H9 (cell line): Measurements from ENCODE around the gene EIF6. TPM values are rescaled to one million over a fixed set of nuclear protein-coding genes. Genes with fewer than 3 reads are reported as not detected.
A peak's percentile ranks its signal among the peaks of the same experiment; 100 is the strongest.

Experiments
- DNase-seq: peaks from one replicate; pipeline ENCODE4 v3.0.0-alpha.2; 2017
- H2AFZ ChIP-seq: one replicate; pipeline ENCODE4 v1.6.1; 2013; ENCODE audit warnings: mild to moderate bottlenecking, low read length, control low read depth, moderate library complexity
- H2AK5ac ChIP-seq: 2 replicates; pipeline ENCODE4 v1.6.1; 2013; ENCODE audit warnings: low read length, control low read depth, mixed read lengths; ENCODE audit not compliant: insufficient read length
- H2BK120ac ChIP-seq: one replicate; pipeline ENCODE4 v1.6.1; 2013; ENCODE audit warnings: low read depth, mild to moderate bottlenecking, low read length, control low read depth, inconsistent platforms; ENCODE audit not compliant: poor library complexity, severe bottlenecking
- H2BK12ac ChIP-seq: 2 replicates; pipeline ENCODE4 v1.6.1; 2013; ENCODE audit warnings: low read length, control low read depth, mixed read lengths, low read depth; ENCODE audit not compliant: insufficient read length
- H2BK15ac ChIP-seq: 2 replicates; pipeline ENCODE4 v1.6.1; 2013; ENCODE audit warnings: low read depth, low read length, control low read depth
- H2BK20ac ChIP-seq: one replicate; pipeline ENCODE4 v1.6.1; 2013; ENCODE audit warnings: low read depth, mild to moderate bottlenecking, low read length, control low read depth, inconsistent platforms; ENCODE audit not compliant: poor library complexity, severe bottlenecking
- H2BK5ac ChIP-seq: 2 replicates; pipeline ENCODE4 v1.6.1; 2013; ENCODE audit warnings: low read length, control low read depth, mixed read lengths; ENCODE audit not compliant: insufficient read length
- H3K14ac ChIP-seq: 2 replicates; pipeline ENCODE4 v1.6.1; 2013; ENCODE audit warnings: low read length, control low read depth; ENCODE audit not compliant: insufficient read depth
- H3K18ac ChIP-seq: 2 replicates; pipeline ENCODE4 v1.6.1; 2013; ENCODE audit warnings: low read depth, mild to moderate bottlenecking, mixed read lengths, low read length, control low read depth; ENCODE audit not compliant: insufficient read length
- H3K23ac ChIP-seq: 2 replicates; pipeline ENCODE4 v1.6.1; 2013; ENCODE audit warnings: low read length, control low read depth, mixed read lengths, low read depth; ENCODE audit not compliant: insufficient read length
- H3K23me2 ChIP-seq: 2 replicates; pipeline ENCODE4 v1.6.1; 2013; ENCODE audit warnings: low read depth, mild to moderate bottlenecking, mixed read lengths, low read length, control low read depth; ENCODE audit not compliant: insufficient read length, poor library complexity, severe bottlenecking
- H3K27ac ChIP-seq: 2 replicates; pipeline ENCODE4 v1.5.1; 2013; ENCODE audit warnings: low read length, control low read depth, mixed read lengths, low read depth; ENCODE audit not compliant: insufficient read length
- H3K27me3 ChIP-seq: 2 replicates; pipeline ENCODE4 v1.6.1; 2013; ENCODE audit warnings: low read length, control low read depth, inconsistent platforms; ENCODE audit not compliant: insufficient read depth
- H3K4ac ChIP-seq: 2 replicates; pipeline ENCODE4 v1.6.1; 2013; ENCODE audit warnings: low read depth, mild to moderate bottlenecking, control low read depth, inconsistent platforms, low read length, moderate library complexity
- H3K4me1 ChIP-seq: 2 replicates; pipeline ENCODE4 v1.6.1; 2013; ENCODE audit warnings: low read length, control low read depth, inconsistent platforms; ENCODE audit not compliant: insufficient read depth
- H3K4me2 ChIP-seq: 2 replicates; pipeline ENCODE4 v1.6.1; 2013; ENCODE audit warnings: low read length, control low read depth, mixed read lengths; ENCODE audit not compliant: insufficient read length, insufficient read depth
- H3K56ac ChIP-seq: 2 replicates; pipeline ENCODE4 v1.6.1; 2013; ENCODE audit warnings: low read depth, mild to moderate bottlenecking, mixed read lengths, low read length, control low read depth; ENCODE audit not compliant: insufficient read length
- H3K79me1 ChIP-seq: 2 replicates; pipeline ENCODE4 v1.6.1; 2013; ENCODE audit warnings: low read depth, mild to moderate bottlenecking, moderate library complexity, low read length, control low read depth, inconsistent platforms; ENCODE audit not compliant: insufficient read depth, poor library complexity, severe bottlenecking
- H3K79me2 ChIP-seq: 2 replicates; pipeline ENCODE4 v1.6.1; 2013; ENCODE audit warnings: low read length, control low read depth, inconsistent platforms; ENCODE audit not compliant: insufficient read depth
- H3K9ac ChIP-seq: 2 replicates; pipeline ENCODE4 v1.6.1; 2013; ENCODE audit warnings: low read length, control low read depth, mixed read lengths; ENCODE audit not compliant: insufficient read length; ENCODE audit errors: extremely low read depth
- H3K9me3 ChIP-seq: one replicate; pipeline ENCODE4 v1.6.1; 2013; ENCODE audit warnings: low read depth, low read length, inconsistent platforms; ENCODE audit not compliant: control insufficient read depth
- H3T11ph ChIP-seq: one replicate; pipeline ENCODE4 v1.6.1; 2013; ENCODE audit warnings: mild to moderate bottlenecking, low read length, control low read depth, inconsistent platforms
- H4K20me1 ChIP-seq: one replicate; pipeline ENCODE4 v1.6.1; 2013; ENCODE audit not compliant: control insufficient read depth, insufficient read length, insufficient read depth
- H4K5ac ChIP-seq: 2 replicates; pipeline ENCODE4 v1.6.1; 2013; ENCODE audit warnings: low read depth, mild to moderate bottlenecking, mixed read lengths, low read length, control low read depth; ENCODE audit not compliant: insufficient read length
- H4K8ac ChIP-seq: replicated peaks from 2 replicates; pipeline ENCODE4 v1.6.1; 2013; ENCODE audit warnings: low read length, control low read depth, mixed read lengths, low read depth; ENCODE audit not compliant: insufficient read length
- H4K91ac ChIP-seq: 2 replicates; pipeline ENCODE4 v1.6.1; 2013; ENCODE audit warnings: low read depth, mild to moderate bottlenecking, moderate library complexity, mixed read lengths, low read length, control low read depth; ENCODE audit not compliant: insufficient read length
- H3K27ac Mint-ChIP-seq, 3 experiments: 2 replicates in 2 of 3; 3 replicates in 1 of 3; pipeline ENCODE4 v1.8.0; 2020 to 2021; ENCODE audit warnings: mixed read lengths in 3 of 3, mild to moderate bottlenecking in 1 of 3, moderate library complexity in 1 of 3
- H3K27me3 Mint-ChIP-seq: 2 replicates; pipeline ENCODE4 v1.8.0; 2021; ENCODE audit warnings: low read depth, mild to moderate bottlenecking, moderate library complexity, mixed read lengths
- H3K36me3 Mint-ChIP-seq, 3 experiments: 2 replicates in 2 of 3; 3 replicates in 1 of 3; pipeline ENCODE4 v1.8.0; 2020 to 2021; ENCODE audit warnings: low read depth in 3 of 3, mixed read lengths in 3 of 3; ENCODE audit not compliant: insufficient read depth in 1 of 3
- H3K4me1 Mint-ChIP-seq, 2 experiments: 2 replicates each; pipeline ENCODE4 v1.8.0; 2020; ENCODE audit warnings: mixed read lengths in 2 of 2
- H3K4me3 Mint-ChIP-seq, 2 experiments: 2 replicates in 1 of 2; 3 replicates in 1 of 2; pipeline ENCODE4 v1.8.0; 2020 to 2021; ENCODE audit warnings: mild to moderate bottlenecking in 2 of 2, mixed read lengths in 2 of 2, moderate library complexity in 1 of 2
- H3K9me3 Mint-ChIP-seq, 2 experiments: 2 replicates in 1 of 2; 3 replicates in 1 of 2; pipeline ENCODE4 v1.8.0; 2020; ENCODE audit warnings: mild to moderate bottlenecking in 2 of 2, mixed read lengths in 2 of 2, moderate library complexity in 1 of 2
- CTCF ChIP-seq: fragments of 200-600 bp; sonication (generic); conservative IDR thresholded peaks from 3 replicates; pipeline ENCODE4 v1.8.0; 2021; ENCODE audit warnings: antibody characterized with exemption, mild to moderate bottlenecking
- WGBS: extraction: QIAGEN DNeasy Blood & Tissue Kit; methylation state at CpG from one replicate; pipeline ENCODE4 v1.1.7; 2013; ENCODE audit warnings: missing lambda C conversion rate, low lambda C conversion rate, mixed read lengths; ENCODE audit not compliant: insufficient read length; ENCODE audit errors: extremely low coverage; 5-methylcytosine and 5-hydroxymethylcytosine counted together
- total RNA-seq: library from RNA; stranded (reverse); gene quantifications from 2 replicates; pipeline ENCODE4 v1.2.1, GENCODE V29; 2021

EIF6 gene
- total RNA-seq, 1 experiment from 2014 or later = 150 TPM

GRCh38 chr20:35254448-35254999, 30.0 kb downstream of the EIF6 start:
- Histone ChIP-seq H3K9me3 (no peaks in the 10 kb centered on the region), H3K4me2 (no peak overlapping the region), H3K79me2 (no peaks in the 10 kb centered on the region), H3K23me2 (no peaks in the 10 kb centered on the region), H4K91ac (no peak overlapping the region), H3K4me1 (no peaks in the 10 kb centered on the region; the same call in 1 of the 2 replicates), H2BK120ac (no peak overlapping the region), H3K79me1 (no peaks in the 10 kb centered on the region), H3K27me3 (no peaks in the 10 kb centered on the region), H3K56ac (no peak overlapping the region), H3K23ac (no peak overlapping the region), H2BK15ac (no peak overlapping the region), H3K9ac (no peak overlapping the region), H3K14ac (no peak overlapping the region), H3T11ph (no peak overlapping the region), H2BK5ac (no peak overlapping the region), H2BK20ac (no peak overlapping the region), H2AK5ac (no peak overlapping the region), H4K5ac (no peak overlapping the region), H3K27ac (no peak overlapping the region), H4K20me1 (no peaks in the 10 kb centered on the region), H3K18ac (no peak overlapping the region), H3K4ac (no peak overlapping the region), H4K8ac (no peak overlapping the region), H2BK12ac (no peak overlapping the region), H2AFZ (no peak overlapping the region)
- Mint-ChIP-seq H3K4me3 (no peak overlapping the region), H3K9me3 (no peaks in the 10 kb centered on the region; a peak in 1 of 5 replicates), H3K4me1 (peaks cover 39 to 46% of the 10 kb centered on the region in 2 experiments), H3K27ac (peak overlapping the region in 1 of 3 experiments; percentile 20; a peak in 1 of 7 replicates), H3K36me3 (peaks cover 0 to 58% (median 38%) of the 10 kb centered on the region in 3 experiments; a peak in 4 of 7 replicates), H3K27me3 (no peaks in the 10 kb centered on the region; the same call in 1 of the 2 replicates)
- no peak for DNase-seq
- no peak for TF ChIP-seq CTCF
- WGBS = no CpG with 5 or more reads among the region's 12 CpGs
